ENCODE measurements around the gene RNF220. TPM values are rescaled to one million over a fixed set of nuclear protein-coding genes. Genes with fewer than 3 reads are reported as not detected.

The RNF220 gene
- total RNA-seq, 1 donor from 2014 or later: 84.0 TPM

DNA sequence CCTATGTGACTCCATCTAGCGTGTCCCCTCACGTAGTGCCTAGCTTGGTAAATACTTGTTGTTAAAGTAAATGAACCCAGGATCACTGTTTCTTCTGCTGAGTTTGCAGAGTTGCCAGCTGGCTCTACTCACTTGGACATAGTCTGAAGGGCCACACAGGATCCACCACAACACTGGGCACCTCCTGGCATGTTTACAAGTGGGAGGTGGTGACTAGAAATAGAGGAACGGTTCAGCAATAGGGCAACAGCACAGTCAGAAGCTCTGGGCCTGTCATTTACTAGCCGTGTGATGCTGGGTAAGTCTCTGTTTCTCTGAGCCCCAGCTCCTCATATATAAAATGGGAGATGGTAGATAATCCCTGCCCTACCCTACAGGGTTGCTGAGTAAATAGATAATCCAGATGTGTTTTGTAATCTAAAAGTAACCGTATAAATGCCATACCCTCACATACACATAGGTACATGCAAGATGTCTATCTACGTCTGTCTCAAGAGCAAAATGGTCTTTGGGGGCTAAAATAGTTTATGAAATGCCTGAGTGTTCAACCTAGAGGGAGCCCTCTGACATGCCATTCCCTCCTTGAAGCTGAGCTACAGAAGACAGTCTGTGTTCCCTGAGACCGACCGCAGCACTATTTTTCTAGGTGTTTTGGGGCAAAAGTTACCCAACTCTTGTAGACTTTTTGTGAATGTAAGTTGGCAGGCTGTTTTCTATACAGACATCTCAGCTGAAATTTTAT is 20.5 kb downstream of the RNF220 start:
- intact Hi-C loops (cut with micrococcal nuclease): no loop called here

DNA sequence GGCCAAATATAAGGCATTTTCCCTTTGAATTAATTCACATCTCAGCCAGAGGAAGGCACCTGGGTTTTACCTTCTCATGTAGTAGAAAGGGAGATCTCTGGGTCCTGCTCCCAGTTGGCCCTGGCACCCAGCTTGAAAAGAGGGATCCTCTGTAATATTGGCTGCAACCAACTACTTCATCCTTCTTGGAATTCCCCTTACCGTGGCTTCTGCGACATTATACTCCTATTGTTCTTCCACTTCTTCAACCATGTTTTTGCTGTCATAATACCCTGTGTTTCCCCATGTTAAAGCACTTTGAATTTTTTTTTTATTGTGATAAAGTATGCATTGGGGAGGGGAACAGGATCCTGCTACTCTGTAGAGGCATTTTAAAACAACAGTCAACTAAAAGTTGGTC is 26.8 kb downstream of the RNF220 start:
- intact Hi-C loops (cut with micrococcal nuclease): no loop called here

DNA sequence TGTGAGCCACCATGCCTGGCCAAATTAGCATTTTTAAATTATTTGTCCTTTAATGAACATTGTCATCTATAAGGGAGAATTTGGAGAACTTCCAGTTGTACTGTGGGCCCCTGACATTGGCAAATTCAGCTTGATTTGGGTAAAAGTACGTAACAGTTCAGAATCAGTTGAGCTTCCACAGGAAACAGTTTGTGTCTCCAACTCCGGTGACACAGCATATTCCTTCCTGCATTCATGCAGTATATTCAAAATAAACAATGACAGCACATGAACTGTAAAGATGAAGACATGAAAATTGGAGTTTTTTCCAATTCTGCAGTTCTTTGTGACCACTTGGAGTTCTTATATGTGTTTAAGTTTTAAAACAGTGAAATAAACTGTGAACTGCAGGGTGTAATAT is 28.2 kb downstream of the RNF220 start:
- intact Hi-C loops (cut with micrococcal nuclease): no loop called here

DNA sequence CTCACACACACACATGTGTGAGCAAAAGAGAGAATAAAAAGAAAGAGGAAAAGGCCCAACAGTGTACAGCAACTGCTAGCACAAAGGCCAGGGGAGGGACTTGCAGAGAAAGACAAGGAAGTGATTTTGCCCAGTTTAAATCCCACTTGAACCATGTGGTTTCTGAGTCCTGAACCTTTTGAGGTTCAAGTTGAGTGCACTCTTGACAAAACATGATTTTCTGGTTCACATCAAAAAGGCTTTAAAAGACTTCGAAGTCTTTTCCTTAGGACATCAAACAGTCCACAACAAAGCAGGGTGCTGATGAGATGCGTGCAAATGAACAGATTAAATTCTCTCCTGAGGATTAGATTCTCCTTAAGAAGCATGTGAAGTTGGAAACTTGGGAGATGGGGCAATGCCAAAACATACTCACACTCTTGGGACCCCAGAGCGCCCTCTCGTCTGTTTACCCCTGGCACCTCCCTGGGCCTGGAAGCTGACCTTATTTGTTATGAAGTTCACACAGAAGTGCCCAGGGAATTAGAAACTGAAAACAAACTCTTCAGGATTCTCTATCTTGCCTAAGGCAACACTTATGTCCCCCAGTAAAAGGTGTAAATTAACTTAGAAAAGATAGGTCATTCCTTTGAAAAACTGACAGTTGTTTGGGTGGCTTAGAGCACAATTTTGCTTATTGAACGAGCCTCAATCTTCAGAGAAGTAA is 31.5 kb downstream of the RNF220 start:
- intact Hi-C loops (cut with micrococcal nuclease): no loop called here

DNA sequence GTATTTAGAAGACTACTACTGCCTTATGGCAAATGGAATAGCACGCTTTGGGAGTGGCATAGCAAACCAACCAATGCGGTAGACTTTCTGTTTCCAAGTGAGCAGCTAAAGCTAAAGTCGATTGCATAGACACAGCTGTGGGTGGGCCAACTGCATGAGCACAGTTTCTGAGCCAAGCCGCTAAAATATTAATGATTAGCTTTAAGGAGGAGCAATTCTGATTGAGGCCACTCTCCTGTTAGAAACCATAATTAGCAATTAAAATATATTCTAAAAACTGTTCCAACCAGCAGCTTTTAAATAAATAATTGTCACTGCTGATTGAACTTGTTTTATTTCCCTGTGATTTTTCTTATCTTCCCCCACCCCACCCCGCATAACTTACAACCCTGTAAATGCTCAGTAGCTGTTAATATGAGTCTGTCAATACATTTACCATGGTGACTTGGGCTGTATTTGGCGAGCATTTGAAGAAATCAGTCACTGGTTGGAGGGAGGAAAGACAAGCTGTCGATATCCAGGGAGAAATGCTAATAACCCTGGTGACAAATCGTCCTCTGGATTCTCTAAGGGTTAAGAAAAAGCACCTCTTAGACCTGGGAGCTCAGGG is 32.2 kb downstream of the RNF220 start:
- intact Hi-C loops (cut with micrococcal nuclease): no loop called here

DNA sequence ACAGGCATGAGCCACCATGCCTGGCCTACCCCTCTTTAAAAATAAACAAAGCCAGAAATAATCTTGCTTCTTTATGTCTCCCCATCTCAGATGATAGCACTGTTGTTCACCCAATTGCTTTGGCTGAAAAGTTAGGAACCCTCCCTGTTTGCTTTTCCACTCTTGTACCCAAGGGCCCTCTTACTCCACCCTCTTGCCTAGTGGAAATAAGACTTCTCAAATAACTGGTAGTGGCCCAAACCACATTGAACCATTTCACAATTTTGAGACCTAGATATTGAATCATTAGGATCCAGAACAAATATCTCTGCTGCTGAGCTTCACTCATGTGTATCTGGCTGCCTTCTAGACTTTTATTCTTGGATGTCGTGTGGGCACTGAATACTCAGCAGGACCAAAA is 37.7 kb downstream of the RNF220 start:
- intact Hi-C loops (cut with micrococcal nuclease): no loop called here

DNA sequence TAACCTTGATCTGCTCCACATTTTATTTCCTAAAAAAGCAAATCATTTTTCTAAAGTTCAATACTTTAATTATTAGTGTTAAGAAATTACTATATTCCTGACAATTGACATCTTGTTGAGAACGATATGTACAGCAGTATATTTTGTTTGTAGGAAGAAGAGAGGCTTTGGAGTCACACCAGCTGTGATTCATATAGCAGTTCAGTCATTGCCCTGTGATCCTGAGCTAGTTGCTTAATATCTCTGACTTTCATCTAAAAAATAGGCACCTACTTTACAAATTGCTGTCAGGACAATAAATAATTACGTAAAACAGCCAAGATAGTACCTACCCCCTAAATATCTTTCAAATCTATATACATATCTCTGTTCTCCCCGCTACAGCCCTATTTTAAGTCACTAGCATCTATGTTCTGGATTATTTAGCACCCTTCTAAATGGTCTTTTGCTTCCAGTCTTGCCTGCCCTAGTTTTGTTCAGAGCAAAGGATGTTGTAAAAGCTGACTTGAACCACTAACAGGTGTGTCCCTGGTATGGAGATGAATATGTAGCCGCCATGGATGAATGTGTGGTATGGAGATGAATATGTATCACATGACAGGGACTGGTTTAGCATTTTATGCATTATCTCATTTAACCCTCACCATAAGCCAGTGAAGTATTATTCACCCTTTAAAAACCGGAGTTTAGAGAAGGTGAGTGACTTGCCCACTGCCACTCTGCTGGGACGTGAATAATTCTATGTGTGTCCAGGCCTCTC is 42.2 kb downstream of the RNF220 start:
- intact Hi-C loops (cut with micrococcal nuclease): no loop called here

DNA sequence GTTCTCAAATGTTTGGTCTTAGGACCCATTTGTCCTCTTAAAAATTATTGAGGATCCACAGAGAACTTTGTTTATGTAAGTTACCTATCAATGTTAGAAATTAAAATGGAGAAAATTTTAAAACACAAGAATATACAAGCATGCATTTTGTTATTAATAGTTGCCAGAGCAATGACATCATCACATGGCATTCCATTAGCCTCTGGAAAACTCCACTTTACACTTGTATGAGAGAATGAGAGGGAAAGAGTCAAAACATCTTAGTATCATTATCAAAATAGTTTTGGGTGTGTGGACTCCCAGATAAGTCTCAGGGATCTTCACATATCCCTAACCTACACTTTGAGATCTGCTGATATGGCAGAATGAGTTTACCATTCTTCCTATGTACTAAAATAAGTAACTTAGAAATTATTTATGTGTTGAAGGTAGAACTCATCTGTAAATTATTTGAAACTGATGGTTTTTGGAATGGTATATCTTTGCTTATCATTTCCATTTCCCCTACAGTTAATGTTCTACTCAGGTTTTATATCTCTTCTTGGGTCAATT is 48.8 kb downstream of the RNF220 start:
- intact Hi-C loops (cut with micrococcal nuclease): no loop called here

DNA sequence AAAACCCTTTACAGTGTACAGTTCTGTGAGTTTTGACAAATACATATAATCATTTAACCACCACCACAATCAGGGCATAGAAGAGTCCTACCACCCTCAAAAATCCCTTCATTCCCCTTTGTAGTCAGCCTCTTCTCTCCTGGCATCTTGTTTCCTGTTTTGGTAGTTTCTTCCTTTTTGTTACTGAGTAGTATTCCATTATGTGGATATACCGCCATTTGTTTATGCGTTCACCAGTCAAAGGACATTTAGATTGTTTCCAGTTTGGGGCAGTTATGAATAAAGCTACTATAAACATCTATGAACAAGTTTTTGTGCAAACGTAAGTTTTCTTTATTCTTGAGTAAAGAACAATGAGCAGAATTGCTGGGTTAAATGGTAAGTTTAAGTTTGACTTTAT is 49.6 kb downstream of the RNF220 start:
- intact Hi-C loops (cut with micrococcal nuclease): no loop called here

DNA sequence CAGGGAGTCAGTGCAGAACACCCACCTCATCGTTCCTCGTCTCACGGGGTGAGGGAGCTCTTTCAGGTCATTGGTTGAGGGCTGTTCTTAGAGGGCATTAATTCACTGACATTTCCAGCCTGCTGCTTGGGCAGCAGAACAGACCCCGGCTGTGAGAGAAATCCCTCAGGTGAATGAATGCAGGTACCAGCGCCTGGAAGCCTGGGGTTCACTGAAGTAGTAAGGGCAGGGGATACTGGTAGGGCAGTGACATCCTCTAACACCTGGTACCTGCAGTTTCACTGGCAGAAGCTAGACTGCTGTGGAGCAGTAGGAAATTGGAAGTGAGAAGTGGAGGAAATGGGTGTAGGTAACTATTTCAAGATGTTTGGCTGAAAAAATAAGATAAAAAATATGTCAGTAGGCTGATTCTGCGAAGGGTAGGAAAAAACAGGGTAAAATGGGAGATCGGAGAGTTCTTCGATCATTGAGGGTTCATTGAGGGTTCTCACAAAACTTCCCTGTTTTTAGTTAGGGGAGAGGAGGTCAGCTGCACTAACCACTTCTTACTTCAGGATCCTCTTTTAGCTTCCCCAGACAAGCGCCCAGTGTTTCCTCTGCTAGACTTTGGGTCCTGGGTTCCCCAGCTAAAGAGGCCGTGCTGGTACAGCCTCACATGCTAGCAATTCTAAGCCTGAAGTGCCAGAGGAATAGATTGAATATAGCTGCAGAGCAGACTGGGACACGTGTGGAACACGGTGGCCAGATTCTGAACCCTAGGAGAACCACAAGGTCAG is 55.2 kb downstream of the RNF220 start:
- intact Hi-C loops (cut with micrococcal nuclease): no loop called here

DNA sequence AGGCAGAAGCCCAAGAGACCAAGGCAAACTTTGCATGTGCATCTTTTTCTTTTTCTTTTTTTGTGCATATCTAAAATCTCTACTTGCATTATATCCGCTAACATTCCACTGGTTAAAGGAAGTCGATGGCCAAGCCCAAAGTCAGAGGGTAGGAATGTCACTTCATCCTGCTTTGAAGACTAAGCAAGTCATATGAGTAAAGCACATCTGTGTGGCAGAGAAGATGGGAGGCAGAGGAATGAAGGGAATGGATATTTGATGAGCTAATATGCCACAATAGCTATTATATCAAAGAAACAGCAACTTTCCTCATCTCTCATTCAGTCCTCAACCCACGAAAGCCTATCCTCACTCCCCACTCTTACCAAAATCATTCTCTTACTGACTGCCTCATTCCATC is 59.3 kb downstream of the RNF220 start:
- intact Hi-C loops (cut with micrococcal nuclease): no loop called here

DNA sequence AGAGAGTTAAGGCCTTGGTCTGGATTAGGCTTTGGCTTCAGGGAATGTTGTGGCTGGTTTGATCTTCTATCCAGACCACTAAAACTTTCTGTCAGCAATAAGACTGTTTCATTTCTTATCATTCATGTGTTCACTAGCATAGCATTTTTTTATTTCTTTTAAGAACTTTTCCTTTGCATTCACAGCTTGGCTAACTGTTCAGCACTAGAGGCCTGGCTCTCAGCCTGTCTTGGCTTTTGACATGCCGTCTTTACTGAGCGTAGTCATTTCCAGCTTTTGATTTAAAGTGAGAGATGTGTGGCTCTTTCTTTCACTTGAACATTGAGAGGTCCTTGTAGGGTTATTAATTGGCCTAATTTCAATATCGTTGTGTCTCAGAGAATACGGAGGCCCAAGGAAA is 62.5 kb downstream of the RNF220 start:
- intact Hi-C loops (cut with micrococcal nuclease): no loop called here

DNA sequence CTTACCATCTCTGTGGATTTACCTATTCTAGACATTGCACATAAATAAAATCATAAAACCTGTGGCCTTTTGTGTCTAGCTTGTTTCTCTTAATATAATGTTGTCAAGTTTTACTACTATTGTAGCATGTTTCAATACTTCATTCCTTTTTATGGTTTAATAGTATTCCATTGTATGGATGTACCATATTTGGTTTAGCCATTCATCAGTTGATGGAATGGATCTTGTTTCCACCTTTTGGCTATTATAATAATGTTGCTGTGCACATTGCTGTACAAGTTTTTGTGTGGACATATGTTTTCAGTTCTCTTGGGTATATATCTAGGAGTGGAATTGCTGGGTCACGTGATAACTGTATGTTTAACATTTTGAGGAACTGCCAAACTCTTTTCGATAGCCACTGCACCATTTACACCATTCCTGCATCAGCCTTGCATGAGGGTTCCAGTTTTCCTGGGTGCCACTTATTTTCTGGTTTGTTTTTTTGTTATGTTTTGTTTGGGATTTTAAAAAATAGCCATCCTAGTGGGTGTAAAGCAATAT is 66.9 kb downstream of the RNF220 start:
- intact Hi-C loops (cut with micrococcal nuclease): no loop called here

DNA sequence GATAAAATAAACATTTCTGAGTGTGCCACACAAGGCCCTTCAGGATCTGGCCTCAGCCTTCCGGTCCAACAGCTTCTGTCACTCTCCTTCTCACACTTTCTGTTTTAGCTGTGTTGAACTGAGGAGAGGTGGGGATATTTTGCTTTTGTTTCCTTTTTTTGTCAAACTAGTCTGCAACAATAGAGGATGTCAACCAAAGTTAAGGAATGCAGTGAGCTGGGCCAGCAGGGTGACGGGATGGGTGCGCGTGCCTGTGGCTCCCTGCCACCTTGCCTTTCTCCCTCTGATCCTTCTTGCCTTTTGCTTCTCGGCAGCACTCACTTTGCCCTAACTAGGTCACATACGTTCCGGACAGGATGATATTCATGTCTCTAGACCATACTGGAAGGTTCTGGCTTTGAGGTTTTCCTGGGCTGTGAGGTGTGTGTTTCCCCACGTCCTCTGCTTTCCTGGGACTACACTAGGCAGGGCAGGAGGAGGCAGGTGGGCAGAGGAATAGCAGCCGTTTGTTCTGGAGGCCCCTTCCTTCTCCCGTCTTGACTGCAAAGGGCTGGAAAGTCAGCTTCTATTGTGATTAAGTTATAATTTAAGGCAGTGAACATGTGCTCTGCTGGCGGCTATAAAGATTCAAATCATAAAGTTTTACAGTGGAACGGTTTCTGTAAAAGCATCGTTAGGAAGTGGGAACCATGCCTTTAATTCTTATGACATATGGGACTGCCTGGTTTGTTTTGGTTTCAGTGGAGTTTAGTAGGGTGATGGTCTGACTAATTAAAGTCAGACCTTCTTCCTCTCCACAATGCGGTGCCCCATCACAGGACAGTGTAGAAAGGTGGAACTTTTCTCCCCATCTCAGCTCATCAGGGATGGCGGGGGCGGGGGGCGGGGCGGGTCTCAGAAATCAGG is 67.8 kb downstream of the RNF220 start:
- intact Hi-C loops (cut with micrococcal nuclease): no loop called here

DNA sequence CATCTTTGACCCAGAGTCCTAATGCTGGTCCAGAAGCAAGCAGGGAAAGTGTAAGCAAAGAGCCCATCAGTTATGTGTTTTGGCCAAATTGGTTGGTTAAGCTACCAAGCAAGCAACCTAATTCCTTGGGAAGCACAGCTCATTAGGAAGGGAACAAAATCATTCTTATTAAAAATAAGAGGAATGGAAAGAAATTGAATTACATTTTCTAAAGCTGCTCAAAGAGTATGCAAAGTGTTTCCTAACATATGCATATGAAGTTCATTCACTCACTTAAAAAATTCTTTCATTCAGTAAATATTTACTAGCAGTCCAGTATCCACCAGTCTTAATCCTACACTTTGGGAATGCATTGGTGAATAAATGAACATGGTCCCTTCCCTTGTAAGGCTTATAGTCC is 71.8 kb downstream of the RNF220 start:
- intact Hi-C loops (cut with micrococcal nuclease): no loop called here

DNA sequence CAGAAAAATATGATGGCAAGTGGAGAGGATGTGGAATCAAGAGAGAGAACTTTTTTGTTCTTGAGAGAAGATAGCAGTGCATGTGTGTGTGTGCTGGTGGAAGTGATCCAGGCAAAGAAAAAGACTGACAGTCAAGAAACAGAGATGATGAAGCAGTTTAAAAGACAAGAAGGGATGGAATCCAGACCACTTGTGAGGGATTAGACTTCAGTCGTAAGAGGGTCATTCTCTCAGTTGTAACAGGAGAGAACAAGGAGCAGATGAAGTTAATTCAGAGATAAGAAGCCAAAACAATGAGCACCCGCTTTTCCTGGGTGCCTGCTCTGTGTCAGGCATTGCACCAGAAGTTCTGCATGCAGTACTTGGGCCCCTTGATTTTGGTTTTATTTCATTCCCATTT is 76.6 kb downstream of the RNF220 start:
- intact Hi-C loops (cut with micrococcal nuclease): no loop called here

DNA sequence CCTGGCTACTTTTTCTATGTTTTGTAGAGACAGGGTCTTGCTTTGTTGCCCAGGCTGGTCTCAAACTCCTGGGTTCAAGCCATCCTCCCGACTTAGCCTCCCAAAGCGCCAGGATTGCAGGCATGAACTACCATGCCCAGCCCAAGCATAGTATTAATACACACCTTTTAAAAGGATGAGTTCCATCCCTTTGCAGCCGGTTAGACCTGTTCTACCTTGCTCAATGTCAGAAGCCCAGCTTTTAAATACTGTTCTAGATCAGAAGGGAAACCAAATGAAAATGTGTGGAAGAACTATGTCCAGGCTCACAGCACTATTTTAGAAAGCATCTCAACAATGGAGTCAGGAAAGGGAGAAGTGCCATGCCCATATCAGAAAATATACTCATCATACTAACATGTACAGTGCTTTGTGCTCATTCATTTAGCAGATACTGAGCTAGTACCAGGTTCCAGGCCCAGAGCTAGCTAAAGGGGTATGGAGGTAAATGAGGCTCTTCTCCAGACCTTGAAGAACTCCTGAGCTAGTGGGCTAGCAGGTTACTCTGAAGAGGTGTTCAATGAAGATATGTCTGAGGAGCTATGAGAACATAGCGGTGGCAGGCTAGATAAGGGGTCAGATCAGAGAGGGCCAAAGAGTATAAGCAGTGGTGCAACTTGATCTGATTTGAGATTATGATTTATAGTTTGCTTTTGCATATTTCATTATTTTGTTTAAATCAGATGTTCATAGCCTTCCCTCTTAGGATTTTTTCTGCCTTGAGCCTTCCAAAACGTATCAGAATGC is 78.2 kb downstream of the RNF220 start:
- intact Hi-C loops (cut with micrococcal nuclease): no loop called here

DNA sequence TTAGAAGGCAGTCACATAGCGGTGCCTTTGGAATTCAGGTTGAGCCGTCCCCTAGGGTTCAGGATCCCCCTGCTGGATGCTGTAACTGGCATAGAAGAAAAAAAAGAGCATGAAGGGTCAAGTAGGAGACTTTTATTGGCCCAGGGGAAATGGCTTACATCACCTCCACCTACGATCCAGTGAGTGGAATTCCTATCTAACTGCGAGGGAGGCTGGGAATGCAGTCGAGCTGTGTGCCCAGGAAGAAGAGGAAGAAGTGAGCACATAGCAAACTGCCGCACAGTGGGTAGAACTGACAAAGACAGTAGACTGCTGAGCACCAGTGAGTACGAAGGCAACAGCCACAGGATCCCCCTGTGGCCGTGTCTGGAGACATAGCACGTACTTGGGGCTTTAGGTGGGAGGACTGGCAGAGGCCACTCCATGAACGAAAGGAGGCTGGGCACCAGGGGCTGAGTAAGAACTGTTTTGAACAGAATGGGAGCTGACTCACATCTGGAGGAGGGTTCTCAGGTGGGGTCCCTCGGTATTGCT is 79.2 kb downstream of the RNF220 start:
- intact Hi-C loops (cut with micrococcal nuclease): no loop called here

Data from T-helper 1 cell treated with Interleukin-12 subunit alpha and Interleukin-12 subunit beta and Interleukin-4 antibody, amounts not matched to agents 30 ng/mL and 1 ng/mL, for 36 hours (primary cell).